H54 (cell line): ENCODE data around the gene AGPS.
"Not testable (repeated sequence)": the region's sequence is repeated elsewhere in the genome, so short reads cannot be mapped to it uniquely, and the experiment has no call there.

Experiments used
- DNase-seq: peaks from one replicate; pipeline ENCODE4 v3.0.0; 2011; ENCODE audit warnings: low spot score, mixed read lengths; ENCODE audit not compliant: insufficient read length
- FAIRE-seq: peaks from 3 replicates; lab custom pipeline; 2011; peaks lifted over from hg19 to GRCh38; lab: Jason Lieb, UNC
- POLR2A ChIP-seq: IDR thresholded peaks from 2 replicates; pipeline ENCODE4 v1.6.1; 2011; ENCODE audit warnings: low read depth, mild to moderate bottlenecking, low read length

The AGPS gene

GRCh38 chr2:177396703-177397460 lies 4.3 kb downstream of the AGPS start:
- no peak for DNase-seq
- peak; percentile 94 for FAIRE-seq
- no peak for TF ChIP-seq POLR2A

- TF ChIP-seq POLR2A, result no peak
- FAIRE-seq (peak; percentile 94), DNase-seq (no peak)
These were observed 5.1 kb downstream of the AGPS start for GRCh38 chr2:177397481-177398289.

- FAIRE-seq, result peak; percentile 33
- DNase-seq, result no peak
- no peak for TF ChIP-seq POLR2A
These were observed 5.7 kb downstream of the AGPS start for GRCh38 chr2:177398290-177398683.

- FAIRE-seq, result peak; percentile 75
- no peak for DNase-seq
- TF ChIP-seq POLR2A, result no peak
These were observed 6.2 kb downstream of the AGPS start for GRCh38 chr2:177398791-177399190.

GRCh38 chr2:177399376-177399775 lies 6.8 kb downstream of the AGPS start:
- no peak for DNase-seq
- TF ChIP-seq POLR2A, result no peak
- FAIRE-seq, result peak; percentile 6

GRCh38 chr2:177400337-177400923 lies 7.9 kb downstream of the AGPS start:
- DNase-seq (no peak), FAIRE-seq (no peak)
- TF ChIP-seq POLR2A, result no peak

- FAIRE-seq (no peak), DNase-seq (no peak)
- TF ChIP-seq POLR2A, result no peak
These were observed 9.5 kb downstream of the AGPS start for GRCh38 chr2:177402096-177402495.

- FAIRE-seq (peak; percentile 15), DNase-seq (no peak)
- TF ChIP-seq POLR2A, result no peak
These were observed 11.3 kb downstream of the AGPS start for GRCh38 chr2:177403838-177404237.

- no peak for TF ChIP-seq POLR2A
- DNase-seq (no peak), FAIRE-seq (no peak)
These were observed 11.7 kb downstream of the AGPS start for GRCh38 chr2:177404243-177404642.

GRCh38 chr2:177405029-177405692 lies 12.6 kb downstream of the AGPS start:
- DNase-seq, result no peak
- TF ChIP-seq POLR2A, result no peak
- FAIRE-seq, result peak; percentile 67

GRCh38 chr2:177406182-177406581 lies 13.6 kb downstream of the AGPS start:
- FAIRE-seq (no peak), DNase-seq (no peak)
- no peak for TF ChIP-seq POLR2A

GRCh38 chr2:177407031-177407430 lies 14.5 kb downstream of the AGPS start:
- TF ChIP-seq POLR2A, result no peak
- no peak for DNase-seq
- no peak for FAIRE-seq

- FAIRE-seq, DNase-seq: not testable (repeated sequence)
These were observed 18.1 kb downstream of the AGPS start for GRCh38 chr2:177410629-177411028.

- no peak for TF ChIP-seq POLR2A
- DNase-seq, result no peak
- peak; percentile 33 for FAIRE-seq
These were observed 21.1 kb downstream of the AGPS start for GRCh38 chr2:177413703-177414102.

- no peak for TF ChIP-seq POLR2A
- no peak for DNase-seq
- FAIRE-seq, result peak; percentile 64
These were observed 26.7 kb downstream of the AGPS start for GRCh38 chr2:177419274-177419673.
